NCI-H1436 treated with DMSO at 0.1 percent for 48 hours (cell line): ENCODE measurements around the gene LCORL.
"Not testable (repeated sequence)": the region's sequence is repeated elsewhere in the genome, so short reads cannot be mapped to it uniquely, and the experiment has no call there.

ENCODE experiments used
- DNase-seq: peaks from one replicate; lab custom pipeline; 2025; lab: John Stamatoyannopoulos, UW

Gene LCORL

GRCh38 chr4:17851959-17852358 is 169.6 kb downstream of the LCORL start:
- DNase-seq = no peak

GRCh38 chr4:17850295-17850694 is 171.3 kb downstream of the LCORL start:
- not testable (repeated sequence) for DNase-seq

- DNase-seq = no peak
Observed at GRCh38 chr4:17846266-17846665, 175.3 kb downstream of the LCORL start.

GRCh38 chr4:17823871-17824669 is 197.5 kb downstream of the LCORL start:
- DNase-seq = no peak

GRCh38 chr4:17817027-17817426 is 204.5 kb downstream of the LCORL start:
- no peak for DNase-seq

GRCh38 chr4:17816142-17816541 is 205.4 kb downstream of the LCORL start:
- no peak for DNase-seq

- DNase-seq = no peak
Observed at GRCh38 chr4:17814140-17814539, 207.4 kb downstream of the LCORL start.

- no peak for DNase-seq
Observed at GRCh38 chr4:17812801-17813200, 208.8 kb downstream of the LCORL start.

GRCh38 chr4:17812125-17812524 is 209.4 kb downstream of the LCORL start:
- no peak for DNase-seq

- no peak for DNase-seq
Observed at GRCh38 chr4:17811078-17811603, 210.4 kb downstream of the LCORL start.

GRCh38 chr4:17810260-17811077 is 211.1 kb downstream of the LCORL start, which contains the start of the genes DCAF16 and NCAPG:
Gene DCAF16, minus strand, starts transcription at chr4:17810757. Its CDS starts 6,616 bp downstream, at chr4:17804141.
Gene NCAPG, plus strand, starts transcription at chr4:17810979. Its CDS starts 99 bp downstream, at chr4:17811078.
- DNase-seq = peak; percentile 73

- DNase-seq = no peak
Observed at GRCh38 chr4:17809667-17810066, 211.9 kb downstream of the LCORL start.

- DNase-seq = no peak
Observed at GRCh38 chr4:17807446-17807845, 214.1 kb downstream of the LCORL start.

GRCh38 chr4:17805580-17806155 is 215.9 kb downstream of the LCORL start:
- no peak for DNase-seq

GRCh38 chr4:17797808-17798207 is 223.7 kb downstream of the LCORL start:
- DNase-seq = no peak

- no peak for DNase-seq
Observed at GRCh38 chr4:17794730-17795129, 226.8 kb downstream of the LCORL start.
